ENCODE results near the gene ACTR2. TPM values are rescaled to one million over a fixed set of nuclear protein-coding genes. Genes with fewer than 3 reads are reported as not detected.

ACTR2 gene
- total RNA-seq, 1 donor, result 115 TPM

Other genes starting within 250 kb of the ACTR2 start
- 7.8 and 11.3 TPM in 2 replicates for gene SLC1A4, start 238.4 kb upstream of the ACTR2 start, total RNA-seq
- 8.1 and 9.9 TPM in 2 replicates for gene CEP68, start 171.4 kb upstream of the ACTR2 start, total RNA-seq
- gene RAB1A, start 97.7 kb upstream of the ACTR2 start, total RNA-seq, result 91.5 and 101 TPM in 2 replicates
- 9.5 and 10.0 TPM in 2 replicates for gene SPRED2, start 204.8 kb downstream of the ACTR2 start, total RNA-seq

Measured in fibroblast of villous mesenchyme (primary cell).